ENCODE data around the gene OS9.

The OS9 gene

DNA sequence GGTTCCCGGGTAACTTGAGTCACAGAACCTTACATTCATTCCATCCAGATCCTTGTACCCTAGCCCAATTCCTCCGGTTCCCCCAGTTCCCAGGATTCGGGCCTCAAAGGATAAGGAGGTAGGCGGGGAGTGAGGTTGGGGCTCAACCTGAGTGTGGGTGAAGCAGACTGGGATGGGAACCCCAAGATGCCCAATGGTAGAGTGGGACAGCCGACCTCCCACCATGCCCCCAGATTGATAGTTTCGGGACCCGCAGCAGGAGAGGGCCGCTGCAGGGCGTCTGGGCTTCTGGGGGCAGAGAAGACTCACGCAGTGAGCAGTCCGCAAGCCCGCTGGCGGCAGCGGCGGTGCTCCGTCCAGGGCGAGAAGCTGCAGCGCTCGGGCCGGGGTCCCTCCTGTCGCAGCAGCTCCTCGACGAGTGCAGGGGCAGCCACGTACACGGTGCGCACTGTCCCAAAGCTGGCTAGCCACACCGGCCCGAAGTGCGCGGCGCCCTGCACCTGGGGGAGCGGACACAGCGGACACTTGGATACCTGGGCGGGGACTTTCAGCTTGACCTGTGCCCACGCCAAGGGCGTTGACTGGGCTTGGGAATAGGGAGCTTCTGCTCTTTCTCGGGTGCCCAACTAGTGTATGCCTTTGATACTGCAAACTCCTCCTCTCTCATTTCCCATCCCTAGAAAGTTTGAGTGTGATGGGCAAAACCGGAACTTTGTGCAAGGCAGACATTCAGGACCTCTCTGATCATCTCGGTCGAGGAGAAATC is 71.9 kb downstream of the OS9 start:
- no peak for DNase-seq (ENCODE audit: low spot score)

DNA sequence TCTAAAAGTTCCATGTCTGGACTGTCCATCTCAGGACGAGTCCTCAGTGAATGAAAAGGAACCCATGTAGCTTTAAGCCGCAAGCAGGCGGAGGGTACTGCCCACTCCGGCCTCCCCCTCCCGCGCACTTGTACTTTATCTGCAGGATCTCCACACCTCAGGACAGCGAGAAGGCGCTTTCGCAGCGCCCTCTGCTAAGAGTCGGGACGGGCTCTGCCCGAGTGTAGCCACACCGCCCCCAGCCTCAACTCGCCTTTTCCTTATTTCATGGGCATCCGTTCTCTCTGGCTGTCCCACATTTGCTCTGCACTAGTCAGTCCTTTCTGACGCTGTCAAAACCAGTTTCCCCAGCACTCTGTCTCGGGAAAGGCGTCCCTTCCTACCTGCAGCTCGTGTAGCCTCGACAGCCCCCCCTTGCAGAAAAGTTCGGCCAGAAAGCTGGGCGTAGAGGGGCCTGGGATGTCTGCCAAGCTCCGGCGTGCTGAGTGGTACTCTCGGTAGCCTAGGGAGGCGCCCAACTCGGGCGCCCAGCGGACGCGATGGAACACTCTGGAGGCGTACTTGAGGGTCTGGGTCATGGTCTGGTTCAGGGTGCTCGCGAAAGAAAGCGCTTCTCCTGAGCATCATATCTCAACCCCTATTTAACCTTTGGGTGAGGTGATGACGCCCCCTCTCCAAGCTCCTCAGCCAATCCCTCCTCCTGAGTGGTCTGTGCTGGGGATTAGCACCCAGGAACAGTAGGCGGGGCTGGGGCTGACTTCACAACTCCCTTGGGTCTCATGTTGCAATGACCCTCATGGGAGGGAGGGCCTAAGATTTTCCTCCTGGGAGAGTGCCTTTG is 72.8 kb downstream of the OS9 start, which contains the start of gene CYP27B1:
TSS of gene CYP27B1 (minus strand) at position 615 of the 841 bp plus-strand sequence. CDS start at position 578, 37 bp downstream.
- DNase-seq (ENCODE audit: low spot score): no peak

GRCh38 chr12:57767305-57767698 is 73.4 kb downstream of the OS9 start:
- DNase-seq (ENCODE audit: low spot score): no peak

DNA sequence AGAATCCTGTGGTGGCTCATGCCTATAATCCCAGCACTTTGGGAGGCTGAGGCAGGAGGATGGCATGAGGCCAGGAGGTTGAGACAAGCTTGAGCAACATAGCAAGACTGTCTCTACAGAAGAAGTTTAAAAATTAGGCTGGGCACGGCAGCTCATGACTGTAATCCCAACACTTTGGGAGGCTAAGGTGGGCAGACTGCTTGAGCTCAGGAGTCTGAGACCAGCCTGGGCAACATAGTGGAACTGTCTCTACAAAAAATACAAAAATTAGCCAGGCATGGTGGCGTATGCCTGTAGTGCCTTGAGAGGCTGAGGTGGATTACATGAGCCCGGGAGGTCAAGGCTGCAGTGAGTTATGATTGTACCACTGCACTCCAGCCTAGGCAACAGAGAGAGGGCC is 73.9 kb downstream of the OS9 start:
- DNase-seq (ENCODE audit: low spot score): no peak

- no peak for DNase-seq (ENCODE audit: low spot score)
These were observed 75.7 kb downstream of the OS9 start for GRCh38 chr12:57769594-57769993.

DNA sequence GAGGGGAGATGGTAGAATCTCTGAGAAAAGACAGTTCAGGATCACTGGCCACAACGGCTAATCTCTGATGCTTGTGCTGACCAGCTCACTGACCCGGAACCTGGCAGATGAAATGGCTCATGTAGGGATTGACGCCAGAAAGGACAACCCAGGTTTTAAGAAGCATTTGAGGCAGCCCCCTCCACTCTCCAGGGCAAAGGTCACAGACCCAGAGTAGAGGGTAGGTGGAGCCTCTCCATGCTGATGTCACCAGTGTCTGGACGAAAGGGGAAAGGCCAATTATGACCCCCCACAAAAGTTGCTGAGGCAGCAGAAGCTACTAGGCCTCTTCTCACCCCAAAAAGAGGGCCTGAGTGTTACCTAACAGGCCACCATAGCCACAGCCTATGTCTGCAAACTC is 76.8 kb downstream of the OS9 start:
- DNase-seq (ENCODE audit: low spot score): no peak
